K562 (cell line): Measurements from ENCODE around the gene COX6B1. TPM values are rescaled to one million over a fixed set of nuclear protein-coding genes. Genes with fewer than 3 reads are reported as not detected.
A peak's percentile ranks its signal among the peaks of the same experiment; 100 is the strongest.

ENCODE experiments used
- BMI1 ChIP-seq: fragments of 150-350 bp; IDR thresholded peaks from 2 replicates; pipeline ENCODE4 v1.6.1; 2014; ENCODE audit warnings: low read length
- CHCHD3 ChIP-seq: fragments of 250-450 bp; sonication (Bioruptor Pico); IDR thresholded peaks from 2 replicates; pipeline ENCODE4 v2.1.2; 2022; ENCODE audit warnings: mild to moderate bottlenecking
- CREB1 ChIP-seq, 2 experiments: sonication (generic) in 1 of 2; formaldehyde crosslinking in 1 of 2; IDR thresholded peaks; 2 replicates each; pipeline versions ENCODE4 v1.6.1 to v1.8.0; 2012 to 2022; ENCODE audit warnings: inconsistent platforms in 1 of 2, mild to moderate bottlenecking in 1 of 2, missing genetic modification reagents in 1 of 2, moderate library complexity in 1 of 2
- DPF2 ChIP-seq: fragments of 450-650 bp; IDR thresholded peaks from 2 replicates; pipeline ENCODE4 v1.6.1; 2016
- ETS2 ChIP-seq: IDR thresholded peaks from 2 replicates; pipeline ENCODE4 v1.6.1; 2016; ENCODE audit warnings: borderline replicate concordance, missing genetic modification characterization, mild to moderate bottlenecking, moderate library complexity, missing compliant biosample characterization; ENCODE audit not compliant: poor library complexity, severe bottlenecking
- FOXA1 ChIP-seq: fragments of 450-650 bp; IDR thresholded peaks from 2 replicates; pipeline ENCODE4 v1.6.1; 2016; ENCODE audit warnings: mild to moderate bottlenecking, borderline replicate concordance
- MCM2 ChIP-seq: fragments of 450-650 bp; IDR thresholded peaks from 2 replicates; pipeline ENCODE4 v1.6.1; 2017; ENCODE audit warnings: low read depth, mild to moderate bottlenecking
- MTF1 ChIP-seq: fragments of 250-450 bp; sonication (Bioruptor Pico); IDR thresholded peaks from 2 replicates; pipeline ENCODE4 v1.9.0; 2021; ENCODE audit warnings: moderate library complexity, mild to moderate bottlenecking, inconsistent platforms, borderline replicate concordance
- POLR3G ChIP-seq: IDR thresholded peaks from 2 replicates; pipeline ENCODE4 v1.6.1; 2011; ENCODE audit not compliant: insufficient read length, insufficient replicate concordance; ENCODE audit errors: extremely low read depth
- RNF2 ChIP-seq: sonication (generic); IDR thresholded peaks from 2 replicates; pipeline ENCODE4 v1.6.1; 2016
- RUNX1 ChIP-seq: sonication (generic); IDR thresholded peaks from 2 replicates; pipeline ENCODE4 v1.6.1; 2016; ENCODE audit warnings: antibody characterized with exemption, low read depth
- SAFB ChIP-seq: fragments of 200-400 bp; formaldehyde crosslinking; IDR thresholded peaks from 2 replicates; pipeline ENCODE4 v1.6.1; 2017; ENCODE audit warnings: low read depth, low read length, borderline replicate concordance
- SAP30 ChIP-seq: fragments of 200-600 bp; sonication (generic); IDR thresholded peaks from 2 replicates; pipeline ENCODE4 v1.6.1; 2012; ENCODE audit warnings: borderline replicate concordance, low read depth, mild to moderate bottlenecking, moderate library complexity, low read length, control low read depth, inconsistent platforms; ENCODE audit not compliant: insufficient read depth, poor library complexity, severe bottlenecking
- STAT5B ChIP-seq: fragments of 250-450 bp; sonication (Bioruptor Pico); IDR thresholded peaks from 2 replicates; pipeline ENCODE4 v1.8.0; 2021; ENCODE audit warnings: mild to moderate bottlenecking, inconsistent platforms
- TCF7 ChIP-seq: sonication (generic); IDR thresholded peaks from 2 replicates; pipeline ENCODE4 v1.6.1; 2016; ENCODE audit warnings: antibody characterized with exemption, borderline replicate concordance
- TEAD2 ChIP-seq: fragments of 450-650 bp; IDR thresholded peaks from 2 replicates; pipeline ENCODE4 v1.6.1; 2016; ENCODE audit warnings: missing genetic modification characterization, control low read depth, missing compliant biosample characterization
- ZNF133 ChIP-seq: fragments of 250-450 bp; sonication (Bioruptor Pico); IDR thresholded peaks from 2 replicates; pipeline ENCODE4 v1.4.0; 2020; ENCODE audit warnings: mild to moderate bottlenecking
- ZNF175 ChIP-seq: fragments of 200-800 bp; sonication (Bioruptor generic); IDR thresholded peaks from 2 replicates; pipeline ENCODE4 v1.6.1; 2016; ENCODE audit warnings: low read depth, mild to moderate bottlenecking, missing genetic modification characterization, missing compliant biosample characterization
- ZNF589 ChIP-seq: fragments of 200-800 bp; sonication (Bioruptor generic); IDR thresholded peaks from 2 replicates; pipeline ENCODE4 v1.6.1; 2016; ENCODE audit warnings: low read depth, missing genetic modification characterization, missing compliant biosample characterization
- polyA plus RNA-seq, 8 experiments: library from polyadenylated mRNA; depleted of rRNA in 4 of 8; stranded (reverse) in 5 of 8; unstranded in 3 of 8; fragments of >200 nt; fragmentation: Nextera tagmentation in 2 of 8; fragmentation: Illumina TruSeq in 1 of 8; extraction: Ambion mirVana in 2 of 8; extraction: Trizol in 1 of 8; gene quantifications; 2 replicates each; pipeline versions ENCODE4 v1.2.1 to v1.2.3, GENCODE V29; 2011 to 2014; ENCODE audit warnings: inconsistent platforms in 1 of 8, missing spikeins in 1 of 8
- total RNA-seq, 7 experiments: library from RNA; depleted of rRNA in 6 of 7; stranded (reverse); fragments of >200 nt in 6 of 7; fragmentation: Illumina TruSeq in 2 of 7; extraction: Trizol in 2 of 7; gene quantifications; 2 replicates each; pipeline versions ENCODE4 v1.2.1 to v1.2.3, GENCODE V29; 2011 to 2021; ENCODE audit warnings: low replicate concordance in 1 of 7
- TF ChIP-seq, protein P1 (sequence below): sonication (generic); formaldehyde crosslinking; IDR thresholded peaks from 2 replicates; pipeline ENCODE4 v1.8.1; 2023; ENCODE audit warnings: missing genetic modification reagents, mild to moderate bottlenecking, borderline replicate concordance
- TF ChIP-seq, protein P2 (sequence below): fragments of 250-450 bp; sonication (Bioruptor Pico); IDR thresholded peaks from 2 replicates; pipeline ENCODE4 v1.4.0; 2020; ENCODE audit warnings: mild to moderate bottlenecking, moderate library complexity, borderline replicate concordance

COX6B1 gene
- total and polyA plus RNA-seq, 9 of the 15 experiments (the other 6 are each of a cell fraction or from before 2014, with no cell fraction given): 777 to 2,393 (median 1,219) TPM

DNA sequence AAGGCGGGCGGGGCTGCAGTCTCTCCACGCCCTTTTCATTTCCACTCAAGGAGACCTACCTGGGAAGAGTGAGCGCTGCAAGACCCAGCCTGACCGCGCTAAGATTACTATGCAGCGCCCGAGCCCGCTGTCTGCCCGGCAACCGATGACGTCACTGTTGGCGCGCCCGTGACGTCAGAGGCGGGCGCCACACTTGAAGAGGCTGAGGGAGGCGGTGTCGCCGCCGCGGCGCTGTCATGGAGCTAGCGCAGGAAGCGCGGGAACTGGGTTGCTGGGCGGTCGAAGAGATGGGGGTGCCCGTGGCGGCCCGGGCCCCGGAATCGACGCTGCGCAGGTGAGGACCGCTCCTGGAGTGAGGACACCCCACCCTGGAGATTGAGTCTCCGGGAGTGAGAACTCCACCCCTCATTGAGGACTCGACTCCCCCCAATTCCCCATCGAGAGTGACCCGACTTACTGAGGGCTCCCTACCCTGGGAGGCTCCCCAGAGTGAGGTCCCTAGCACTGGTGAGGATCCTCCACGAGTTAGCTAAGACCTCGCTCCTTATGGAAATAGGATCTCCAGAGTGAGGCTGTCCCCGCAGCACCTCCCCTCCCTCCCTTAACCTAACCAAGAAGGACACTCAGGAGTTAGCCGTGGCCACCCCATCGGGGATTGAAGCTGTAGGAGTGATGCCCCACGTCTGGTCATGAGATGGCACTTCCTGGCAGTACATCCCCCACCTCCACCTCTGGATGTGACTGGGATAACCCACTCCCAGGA lies 35.4 kb upstream of the COX6B1 start, which contains the start of gene HAUS5 (continued):
- TF ChIP-seq MCM2 (no peak), TEAD2 (no peak), TCF7 (no peak), FOXA1 (no peak), RNF2 (0 out of 2 replicates have a peak, but pooled peaks have one; percentile 48), SAP30 (peak; percentile 90), STAT5B (CRISPR knock-in tag) (no peak), SAFB (no peak), CREB1 (IDR thresholded peaks at IDR 0.05) (peak; percentile 100), CREB1 (CRISPR knock-in tag; IDR thresholded peaks at IDR 0.05) (peak; percentile 100), POLR3G (no peak), RUNX1 (no peak), CHCHD3 (CRISPR knock-in tag) (no peak), ETS2 (no peak), ZNF589 (no peak), MTF1 (CRISPR knock-in tag) (no peak), ZNF175 (CRISPR knock-in tag) (no peak; the same call in 1 of the 2 replicates), BMI1 (no peak), DPF2 (no peak), ZNF133 (CRISPR knock-in tag) (no peak)
- TF ChIP-seq, protein P1, sequence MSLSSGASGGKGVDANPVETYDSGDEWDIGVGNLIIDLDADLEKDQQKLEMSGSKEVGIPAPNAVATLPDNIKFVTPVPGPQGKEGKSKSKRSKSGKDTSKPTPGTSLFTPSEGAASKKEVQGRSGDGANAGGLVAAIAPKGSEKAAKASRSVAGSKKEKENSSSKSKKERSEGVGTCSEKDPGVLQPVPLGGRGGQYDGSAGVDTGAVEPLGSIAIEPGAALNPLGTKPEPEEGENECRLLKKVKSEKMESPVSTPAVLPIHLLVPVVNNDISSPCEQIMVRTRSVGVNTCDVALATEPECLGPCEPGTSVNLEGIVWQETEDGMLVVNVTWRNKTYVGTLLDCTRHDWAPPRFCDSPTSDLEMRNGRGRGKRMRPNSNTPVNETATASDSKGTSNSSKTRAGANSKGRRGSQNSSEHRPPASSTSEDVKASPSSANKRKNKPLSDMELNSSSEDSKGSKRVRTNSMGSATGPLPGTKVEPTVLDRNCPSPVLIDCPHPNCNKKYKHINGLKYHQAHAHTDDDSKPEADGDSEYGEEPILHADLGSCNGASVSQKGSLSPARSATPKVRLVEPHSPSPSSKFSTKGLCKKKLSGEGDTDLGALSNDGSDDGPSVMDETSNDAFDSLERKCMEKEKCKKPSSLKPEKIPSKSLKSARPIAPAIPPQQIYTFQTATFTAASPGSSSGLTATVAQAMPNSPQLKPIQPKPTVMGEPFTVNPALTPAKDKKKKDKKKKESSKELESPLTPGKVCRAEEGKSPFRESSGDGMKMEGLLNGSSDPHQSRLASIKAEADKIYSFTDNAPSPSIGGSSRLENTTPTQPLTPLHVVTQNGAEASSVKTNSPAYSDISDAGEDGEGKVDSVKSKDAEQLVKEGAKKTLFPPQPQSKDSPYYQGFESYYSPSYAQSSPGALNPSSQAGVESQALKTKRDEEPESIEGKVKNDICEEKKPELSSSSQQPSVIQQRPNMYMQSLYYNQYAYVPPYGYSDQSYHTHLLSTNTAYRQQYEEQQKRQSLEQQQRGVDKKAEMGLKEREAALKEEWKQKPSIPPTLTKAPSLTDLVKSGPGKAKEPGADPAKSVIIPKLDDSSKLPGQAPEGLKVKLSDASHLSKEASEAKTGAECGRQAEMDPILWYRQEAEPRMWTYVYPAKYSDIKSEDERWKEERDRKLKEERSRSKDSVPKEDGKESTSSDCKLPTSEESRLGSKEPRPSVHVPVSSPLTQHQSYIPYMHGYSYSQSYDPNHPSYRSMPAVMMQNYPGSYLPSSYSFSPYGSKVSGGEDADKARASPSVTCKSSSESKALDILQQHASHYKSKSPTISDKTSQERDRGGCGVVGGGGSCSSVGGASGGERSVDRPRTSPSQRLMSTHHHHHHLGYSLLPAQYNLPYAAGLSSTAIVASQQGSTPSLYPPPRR (CRISPR knock-in tag): no peak
- TF ChIP-seq, protein P2, sequence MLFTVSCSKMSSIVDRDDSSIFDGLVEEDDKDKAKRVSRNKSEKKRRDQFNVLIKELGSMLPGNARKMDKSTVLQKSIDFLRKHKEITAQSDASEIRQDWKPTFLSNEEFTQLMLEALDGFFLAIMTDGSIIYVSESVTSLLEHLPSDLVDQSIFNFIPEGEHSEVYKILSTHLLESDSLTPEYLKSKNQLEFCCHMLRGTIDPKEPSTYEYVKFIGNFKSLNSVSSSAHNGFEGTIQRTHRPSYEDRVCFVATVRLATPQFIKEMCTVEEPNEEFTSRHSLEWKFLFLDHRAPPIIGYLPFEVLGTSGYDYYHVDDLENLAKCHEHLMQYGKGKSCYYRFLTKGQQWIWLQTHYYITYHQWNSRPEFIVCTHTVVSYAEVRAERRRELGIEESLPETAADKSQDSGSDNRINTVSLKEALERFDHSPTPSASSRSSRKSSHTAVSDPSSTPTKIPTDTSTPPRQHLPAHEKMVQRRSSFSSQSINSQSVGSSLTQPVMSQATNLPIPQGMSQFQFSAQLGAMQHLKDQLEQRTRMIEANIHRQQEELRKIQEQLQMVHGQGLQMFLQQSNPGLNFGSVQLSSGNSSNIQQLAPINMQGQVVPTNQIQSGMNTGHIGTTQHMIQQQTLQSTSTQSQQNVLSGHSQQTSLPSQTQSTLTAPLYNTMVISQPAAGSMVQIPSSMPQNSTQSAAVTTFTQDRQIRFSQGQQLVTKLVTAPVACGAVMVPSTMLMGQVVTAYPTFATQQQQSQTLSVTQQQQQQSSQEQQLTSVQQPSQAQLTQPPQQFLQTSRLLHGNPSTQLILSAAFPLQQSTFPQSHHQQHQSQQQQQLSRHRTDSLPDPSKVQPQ (CRISPR knock-in tag): 0 out of 2 replicates have a peak, but pooled peaks have one; percentile 49
